Inferior parietal cortex (tissue), 1 donor: ENCODE results near the gene MICAL2.

Experiments used
- DNase-seq: peaks from one replicate; pipeline ENCODE4 v3.0.0-alpha.2; 2016; ENCODE audit errors: extremely low spot score

Gene MICAL2

DNA sequence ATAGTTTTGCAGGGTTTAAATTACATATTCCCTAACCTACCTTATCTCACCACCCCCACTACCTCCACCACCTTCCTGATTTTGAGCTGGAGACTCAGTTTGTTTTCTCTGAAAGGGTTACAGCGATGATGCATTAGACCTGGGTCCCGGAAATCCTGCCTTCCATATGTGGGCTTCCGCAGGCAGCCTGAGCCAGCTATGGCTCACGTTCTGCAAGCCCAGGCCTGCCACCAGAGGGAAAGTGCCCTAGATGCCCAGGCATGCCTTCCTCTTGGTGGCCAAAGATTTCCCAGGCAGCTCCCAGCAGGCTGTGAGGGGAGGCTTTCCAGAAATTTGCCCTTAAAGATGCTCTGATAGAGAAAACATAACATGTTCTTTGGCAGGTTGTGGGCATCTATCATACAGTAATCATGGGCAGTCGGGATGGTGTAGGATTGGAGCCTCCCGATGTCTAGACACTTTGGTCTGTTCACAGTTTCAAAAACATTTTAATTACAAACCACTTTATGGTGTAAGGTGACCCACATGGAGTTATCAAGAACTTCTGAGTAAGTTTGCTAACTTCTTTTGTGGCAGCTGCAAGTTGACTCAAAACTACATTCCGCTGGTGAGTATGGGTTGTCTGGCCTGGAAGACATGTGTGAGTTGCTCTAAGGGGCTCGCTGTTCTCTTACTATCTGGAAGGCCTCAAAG, 79.3 kb downstream of the MICAL2 start:
- DNase-seq: no peak

- DNase-seq: no peak
Observed at GRCh38 chr11:12190511-12190910, 80.1 kb downstream of the MICAL2 start.

DNA sequence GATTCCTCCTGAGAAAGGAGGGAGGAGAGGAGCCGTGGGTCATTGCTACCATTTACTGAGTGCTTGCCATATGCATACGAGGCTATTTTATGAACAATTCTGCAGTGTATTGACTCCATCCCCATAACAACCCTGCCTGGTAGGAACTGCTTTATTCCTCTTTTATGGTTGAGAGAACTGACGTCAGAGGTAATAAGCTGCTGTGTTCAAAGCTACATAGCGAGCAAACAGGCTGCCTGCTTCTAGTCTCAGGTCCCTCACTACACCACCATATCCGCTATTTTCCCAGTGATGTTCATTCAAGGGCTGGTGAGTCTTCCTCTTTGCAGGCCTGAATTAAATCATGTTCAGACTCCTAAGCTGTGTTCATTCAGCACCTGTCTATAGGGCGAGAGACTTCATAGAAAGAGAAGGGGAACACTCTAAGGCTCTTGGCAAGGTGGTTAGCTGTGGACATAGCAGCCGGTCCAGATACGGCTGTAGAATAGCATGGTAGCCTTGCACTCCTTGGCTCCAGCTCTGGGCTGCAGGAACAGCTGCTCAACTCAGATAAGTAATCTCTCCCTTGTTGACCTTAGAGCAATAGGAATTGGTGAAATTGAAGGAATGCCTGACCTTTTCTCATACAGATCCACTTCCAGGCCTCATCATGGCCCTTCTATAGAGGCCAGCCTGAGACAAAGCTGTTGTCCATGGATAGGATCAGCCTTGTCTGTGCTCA, 82.6 kb downstream of the MICAL2 start:
- DNase-seq: no peak

DNA sequence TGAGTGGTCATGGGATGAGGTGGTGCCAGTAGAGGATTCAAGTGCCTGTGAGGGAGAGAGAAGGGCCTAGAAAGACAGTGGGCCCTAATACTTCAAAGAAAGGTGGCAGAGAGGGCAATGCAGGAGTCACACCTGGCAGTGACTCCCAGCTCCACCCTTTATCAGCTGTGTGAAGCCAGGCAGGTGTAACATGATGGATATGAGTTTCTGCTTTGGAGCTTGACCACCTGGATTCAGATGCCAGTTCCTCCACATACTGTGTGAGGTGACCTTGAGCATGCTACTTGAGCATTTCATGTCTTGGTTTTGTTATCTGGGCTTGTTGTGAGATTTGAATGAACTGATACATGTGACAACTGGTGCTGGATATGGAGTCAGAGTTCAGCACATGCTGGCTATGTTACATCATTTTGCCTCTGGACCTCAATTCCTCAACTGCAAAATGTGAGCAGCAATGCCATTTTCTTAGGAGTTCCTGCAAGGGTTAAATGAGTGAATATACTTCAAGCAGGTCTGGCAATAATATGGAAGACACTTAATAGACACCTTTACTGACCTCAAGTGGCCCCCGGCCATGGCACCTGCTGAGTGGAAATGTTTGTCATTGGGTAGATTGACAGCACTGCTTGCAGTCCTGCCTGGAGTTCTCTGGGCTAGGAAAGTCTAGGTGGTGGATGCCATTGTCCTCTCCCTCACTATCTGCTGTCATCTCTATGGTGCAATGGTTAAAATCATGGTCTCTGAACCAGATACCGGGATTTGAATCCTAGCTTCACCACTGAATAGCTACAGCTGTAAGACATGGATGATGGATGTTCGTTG, 83.3 kb downstream of the MICAL2 start:
- no peak for DNase-seq

DNA sequence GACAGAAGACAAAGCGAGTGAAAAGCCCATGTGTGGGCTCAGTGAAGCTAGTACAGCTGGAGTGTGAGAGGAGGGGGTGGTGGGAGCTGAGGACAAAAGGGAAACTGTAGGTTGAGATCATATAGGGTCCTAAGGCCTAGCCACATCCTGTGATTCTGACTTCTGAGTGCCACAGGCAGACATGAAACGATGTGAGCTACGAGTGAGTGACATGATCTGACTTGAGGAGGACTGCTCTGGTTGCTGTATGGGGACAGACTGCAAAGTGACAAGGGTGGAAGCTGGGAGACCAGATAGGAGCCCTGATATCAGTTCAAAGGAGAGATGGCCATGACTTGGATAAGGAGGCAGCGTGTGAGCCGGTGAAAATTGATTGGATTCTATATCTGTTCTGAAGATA, 85.4 kb downstream of the MICAL2 start:
- no peak for DNase-seq

GRCh38 chr11:12196308-12196707, 85.9 kb downstream of the MICAL2 start:
- no peak for DNase-seq

- no peak for DNase-seq
Observed at GRCh38 chr11:12196872-12197271, 86.5 kb downstream of the MICAL2 start.

GRCh38 chr11:12198251-12199222, 88.1 kb downstream of the MICAL2 start:
- DNase-seq: no peak

GRCh38 chr11:12199231-12199948, 89.0 kb downstream of the MICAL2 start:
- no peak for DNase-seq

DNA sequence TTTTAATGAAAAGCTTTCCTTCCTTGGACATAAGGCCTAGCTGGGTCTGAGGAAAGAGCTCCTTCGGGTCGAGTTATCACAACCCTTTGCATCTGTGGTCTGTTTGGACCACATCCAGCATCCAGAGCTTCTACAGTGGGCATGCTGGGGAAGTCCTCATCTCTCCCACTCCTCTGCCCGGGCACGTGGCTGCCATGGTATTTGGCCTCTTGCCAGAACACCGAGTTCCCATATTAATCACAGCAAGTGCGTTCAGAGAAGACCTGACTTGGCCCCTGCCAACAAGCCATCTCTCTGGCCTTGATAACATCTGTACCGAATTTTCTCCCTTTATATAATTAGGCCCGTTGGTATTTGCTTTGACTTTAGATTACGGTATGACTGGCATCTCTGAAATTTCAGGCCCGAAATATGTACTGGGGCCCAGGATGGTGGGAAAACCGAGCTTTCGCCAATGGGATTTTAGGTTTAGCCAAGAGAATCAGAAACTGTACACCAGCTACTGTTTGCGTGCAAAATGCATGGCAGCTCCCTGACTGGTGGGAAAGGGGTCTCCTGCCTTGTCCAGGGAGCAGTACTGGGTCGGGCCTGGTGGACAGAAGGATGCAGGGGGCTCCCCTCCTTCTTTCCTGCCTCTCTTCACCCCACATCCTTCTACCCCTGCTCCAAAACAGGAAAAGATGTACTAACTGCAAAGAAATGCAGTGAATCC, 90.0 kb downstream of the MICAL2 start:
- DNase-seq: no peak

GRCh38 chr11:12200991-12201985, 90.9 kb downstream of the MICAL2 start:
- DNase-seq: peak; percentile 72

- DNase-seq: no peak
Observed at GRCh38 chr11:12202661-12203310, 92.4 kb downstream of the MICAL2 start.

DNA sequence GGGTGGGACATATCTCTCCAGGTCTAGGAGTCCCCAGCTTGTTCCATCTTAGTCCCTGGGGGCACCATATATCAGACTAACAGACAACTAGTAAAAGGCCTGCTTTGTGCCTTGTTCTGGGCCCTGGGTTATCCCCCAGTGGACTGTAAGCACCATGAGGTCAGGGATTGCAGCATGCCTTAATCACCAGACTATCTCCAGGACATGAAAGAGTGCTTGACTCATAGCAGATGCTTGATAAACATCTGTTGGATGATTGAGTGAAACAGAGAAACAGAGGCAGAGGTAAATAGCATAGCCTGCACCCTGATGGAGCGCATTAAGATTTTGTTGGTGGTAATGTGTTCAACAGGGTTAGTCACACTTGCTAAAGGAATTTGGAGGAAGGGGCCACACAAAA, 94.1 kb downstream of the MICAL2 start:
- DNase-seq: no peak

- no peak for DNase-seq
Observed at GRCh38 chr11:12205330-12205729, 94.9 kb downstream of the MICAL2 start.

DNA sequence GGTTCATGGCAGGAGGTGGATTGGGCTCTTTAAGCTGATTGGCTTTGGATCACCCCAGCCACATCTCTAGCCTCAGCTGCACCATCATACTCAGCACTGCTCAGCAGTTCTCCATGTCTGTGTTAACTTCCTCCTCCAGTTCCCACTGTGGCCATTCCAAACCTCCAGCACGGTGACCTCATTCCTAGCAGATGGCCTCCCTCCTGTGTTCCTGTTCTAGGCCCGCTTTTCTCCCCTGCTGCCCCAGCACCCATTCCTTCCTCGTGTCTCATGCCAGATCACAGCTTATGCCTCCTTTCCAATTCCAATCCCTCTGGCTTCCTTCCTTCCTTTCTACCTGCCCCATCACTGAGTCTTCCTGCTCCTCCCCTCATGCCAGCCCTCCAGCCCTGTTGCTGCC, 96.1 kb downstream of the MICAL2 start:
- DNase-seq: no peak

- DNase-seq: no peak
Observed at GRCh38 chr11:12207384-12208150, 97.2 kb downstream of the MICAL2 start.

DNA sequence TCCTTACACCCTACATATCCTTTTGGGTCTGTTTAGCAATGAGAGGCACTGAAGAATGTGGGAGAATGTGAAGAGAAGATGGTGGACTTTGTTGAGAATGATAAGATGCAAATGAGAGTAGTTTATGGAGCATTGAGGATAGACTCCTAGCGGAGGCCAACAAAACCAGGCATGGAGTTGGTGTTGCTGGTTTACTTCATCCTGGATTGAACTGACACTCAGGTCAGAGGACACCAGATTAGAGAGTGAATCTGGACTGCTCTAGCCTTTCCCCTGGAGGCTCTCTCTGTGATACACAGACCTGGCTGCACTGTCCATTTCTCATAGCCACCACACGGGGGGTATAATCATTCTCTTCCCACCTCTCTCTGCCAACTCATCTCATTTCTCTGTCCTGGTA, 98.7 kb downstream of the MICAL2 start:
- no peak for DNase-seq

GRCh38 chr11:12210200-12210599, 99.8 kb downstream of the MICAL2 start:
- no peak for DNase-seq
